ENCODE measurements around the gene TIMP2. TPM values are rescaled to one million over a fixed set of nuclear protein-coding genes. Genes with fewer than 3 reads are reported as not detected.

Gene TIMP2
- total and polyA plus RNA-seq, 2 of the 13 experiments (the other 11 are each of a cell fraction or from before 2014, with no cell fraction given): 3.8 to 8.5 TPM

DNA sequence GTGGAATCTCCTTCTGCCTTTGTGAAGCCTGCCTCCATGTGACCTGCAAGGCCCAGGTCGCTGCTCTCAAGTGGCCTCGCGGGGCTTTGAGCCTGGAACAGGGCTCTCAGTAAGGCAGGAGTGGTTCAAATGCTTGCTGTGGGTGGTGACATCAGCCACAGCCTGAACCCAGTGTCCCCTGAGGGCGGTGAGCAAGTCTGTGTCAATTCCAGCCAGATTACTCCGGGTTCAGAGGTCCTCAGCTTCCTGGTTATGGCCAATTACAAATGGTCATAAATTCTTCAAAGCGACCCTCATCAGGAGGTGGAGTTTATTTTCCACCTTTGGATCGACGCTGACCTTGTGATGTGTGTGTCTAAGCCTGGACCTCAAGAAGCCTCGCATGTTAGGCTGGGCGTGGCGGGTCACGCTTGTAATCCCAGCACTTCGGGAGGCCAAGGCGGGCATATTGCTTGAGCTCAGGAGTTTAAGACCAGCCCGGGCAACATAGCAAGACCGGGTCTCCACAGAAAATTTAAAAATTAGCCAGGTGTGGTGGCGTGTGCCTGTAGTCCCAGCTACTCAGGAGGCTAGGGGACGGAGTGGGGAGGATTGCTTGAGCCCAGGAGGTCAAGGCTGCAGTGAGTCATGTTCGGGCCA lies 37.3 kb upstream of the TIMP2 start (continued):
- peak; percentile 92 for TF ChIP-seq SKI (IDR thresholded peaks at IDR 0.05; ENCODE audit: partially characterized antibody)
- TF ChIP-seq ZBTB14 (CRISPR knock-in tag; IDR thresholded peaks at IDR 0.05): no peak
- TF ChIP-seq SRSF4 (IDR thresholded peaks at IDR 0.05; ENCODE audit: low read depth, low read length, poor library complexity, severe bottlenecking): no peak
- TF ChIP-seq, protein P1, sequence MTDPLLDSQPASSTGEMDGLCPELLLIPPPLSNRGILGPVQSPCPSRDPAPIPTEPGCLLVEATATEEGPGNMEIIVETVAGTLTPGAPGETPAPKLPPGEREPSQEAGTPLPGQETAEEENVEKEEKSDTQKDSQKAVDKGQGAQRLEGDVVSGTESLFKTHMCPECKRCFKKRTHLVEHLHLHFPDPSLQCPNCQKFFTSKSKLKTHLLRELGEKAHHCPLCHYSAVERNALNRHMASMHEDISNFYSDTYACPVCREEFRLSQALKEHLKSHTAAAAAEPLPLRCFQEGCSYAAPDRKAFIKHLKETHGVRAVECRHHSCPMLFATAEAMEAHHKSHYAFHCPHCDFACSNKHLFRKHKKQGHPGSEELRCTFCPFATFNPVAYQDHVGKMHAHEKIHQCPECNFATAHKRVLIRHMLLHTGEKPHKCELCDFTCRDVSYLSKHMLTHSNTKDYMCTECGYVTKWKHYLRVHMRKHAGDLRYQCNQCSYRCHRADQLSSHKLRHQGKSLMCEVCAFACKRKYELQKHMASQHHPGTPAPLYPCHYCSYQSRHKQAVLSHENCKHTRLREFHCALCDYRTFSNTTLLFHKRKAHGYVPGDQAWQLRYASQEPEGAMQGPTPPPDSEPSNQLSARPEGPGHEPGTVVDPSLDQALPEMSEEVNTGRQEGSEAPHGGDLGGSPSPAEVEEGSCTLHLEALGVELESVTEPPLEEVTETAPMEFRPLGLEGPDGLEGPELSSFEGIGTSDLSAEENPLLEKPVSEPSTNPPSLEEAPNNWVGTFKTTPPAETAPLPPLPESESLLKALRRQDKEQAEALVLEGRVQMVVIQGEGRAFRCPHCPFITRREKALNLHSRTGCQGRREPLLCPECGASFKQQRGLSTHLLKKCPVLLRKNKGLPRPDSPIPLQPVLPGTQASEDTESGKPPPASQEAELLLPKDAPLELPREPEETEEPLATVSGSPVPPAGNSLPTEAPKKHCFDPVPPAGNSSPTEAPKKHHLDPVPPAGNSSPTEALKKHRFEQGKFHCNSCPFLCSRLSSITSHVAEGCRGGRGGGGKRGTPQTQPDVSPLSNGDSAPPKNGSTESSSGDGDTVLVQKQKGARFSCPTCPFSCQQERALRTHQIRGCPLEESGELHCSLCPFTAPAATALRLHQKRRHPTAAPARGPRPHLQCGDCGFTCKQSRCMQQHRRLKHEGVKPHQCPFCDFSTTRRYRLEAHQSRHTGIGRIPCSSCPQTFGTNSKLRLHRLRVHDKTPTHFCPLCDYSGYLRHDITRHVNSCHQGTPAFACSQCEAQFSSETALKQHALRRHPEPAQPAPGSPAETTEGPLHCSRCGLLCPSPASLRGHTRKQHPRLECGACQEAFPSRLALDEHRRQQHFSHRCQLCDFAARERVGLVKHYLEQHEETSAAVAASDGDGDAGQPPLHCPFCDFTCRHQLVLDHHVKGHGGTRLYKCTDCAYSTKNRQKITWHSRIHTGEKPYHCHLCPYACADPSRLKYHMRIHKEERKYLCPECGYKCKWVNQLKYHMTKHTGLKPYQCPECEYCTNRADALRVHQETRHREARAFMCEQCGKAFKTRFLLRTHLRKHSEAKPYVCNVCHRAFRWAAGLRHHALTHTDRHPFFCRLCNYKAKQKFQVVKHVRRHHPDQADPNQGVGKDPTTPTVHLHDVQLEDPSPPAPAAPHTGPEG (CRISPR knock-in tag; IDR thresholded peaks at IDR 0.05): no peak
- TF ChIP-seq, protein P2, sequence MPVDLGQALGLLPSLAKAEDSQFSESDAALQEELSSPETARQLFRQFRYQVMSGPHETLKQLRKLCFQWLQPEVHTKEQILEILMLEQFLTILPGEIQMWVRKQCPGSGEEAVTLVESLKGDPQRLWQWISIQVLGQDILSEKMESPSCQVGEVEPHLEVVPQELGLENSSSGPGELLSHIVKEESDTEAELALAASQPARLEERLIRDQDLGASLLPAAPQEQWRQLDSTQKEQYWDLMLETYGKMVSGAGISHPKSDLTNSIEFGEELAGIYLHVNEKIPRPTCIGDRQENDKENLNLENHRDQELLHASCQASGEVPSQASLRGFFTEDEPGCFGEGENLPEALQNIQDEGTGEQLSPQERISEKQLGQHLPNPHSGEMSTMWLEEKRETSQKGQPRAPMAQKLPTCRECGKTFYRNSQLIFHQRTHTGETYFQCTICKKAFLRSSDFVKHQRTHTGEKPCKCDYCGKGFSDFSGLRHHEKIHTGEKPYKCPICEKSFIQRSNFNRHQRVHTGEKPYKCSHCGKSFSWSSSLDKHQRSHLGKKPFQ (CRISPR knock-in tag; IDR thresholded peaks at IDR 0.05; ENCODE audit: insufficient replicate concordance): no peak
- TF ChIP-seq, protein P3, sequence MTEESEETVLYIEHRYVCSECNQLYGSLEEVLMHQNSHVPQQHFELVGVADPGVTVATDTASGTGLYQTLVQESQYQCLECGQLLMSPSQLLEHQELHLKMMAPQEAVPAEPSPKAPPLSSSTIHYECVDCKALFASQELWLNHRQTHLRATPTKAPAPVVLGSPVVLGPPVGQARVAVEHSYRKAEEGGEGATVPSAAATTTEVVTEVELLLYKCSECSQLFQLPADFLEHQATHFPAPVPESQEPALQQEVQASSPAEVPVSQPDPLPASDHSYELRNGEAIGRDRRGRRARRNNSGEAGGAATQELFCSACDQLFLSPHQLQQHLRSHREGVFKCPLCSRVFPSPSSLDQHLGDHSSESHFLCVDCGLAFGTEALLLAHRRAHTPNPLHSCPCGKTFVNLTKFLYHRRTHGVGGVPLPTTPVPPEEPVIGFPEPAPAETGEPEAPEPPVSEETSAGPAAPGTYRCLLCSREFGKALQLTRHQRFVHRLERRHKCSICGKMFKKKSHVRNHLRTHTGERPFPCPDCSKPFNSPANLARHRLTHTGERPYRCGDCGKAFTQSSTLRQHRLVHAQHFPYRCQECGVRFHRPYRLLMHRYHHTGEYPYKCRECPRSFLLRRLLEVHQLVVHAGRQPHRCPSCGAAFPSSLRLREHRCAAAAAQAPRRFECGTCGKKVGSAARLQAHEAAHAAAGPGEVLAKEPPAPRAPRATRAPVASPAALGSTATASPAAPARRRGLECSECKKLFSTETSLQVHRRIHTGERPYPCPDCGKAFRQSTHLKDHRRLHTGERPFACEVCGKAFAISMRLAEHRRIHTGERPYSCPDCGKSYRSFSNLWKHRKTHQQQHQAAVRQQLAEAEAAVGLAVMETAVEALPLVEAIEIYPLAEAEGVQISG (CRISPR knock-in tag; IDR thresholded peaks at IDR 0.05): peak; percentile 66
- TF ChIP-seq ZBTB44 (CRISPR knock-in tag; IDR thresholded peaks at IDR 0.05): no peak
- TF ChIP-seq, protein P4, sequence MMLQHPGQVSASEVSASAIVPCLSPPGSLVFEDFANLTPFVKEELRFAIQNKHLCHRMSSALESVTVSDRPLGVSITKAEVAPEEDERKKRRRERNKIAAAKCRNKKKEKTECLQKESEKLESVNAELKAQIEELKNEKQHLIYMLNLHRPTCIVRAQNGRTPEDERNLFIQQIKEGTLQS (CRISPR knock-in tag; IDR thresholded peaks at IDR 0.05): peak; percentile 92
- peak; percentile 30; the same call in 1 of the 2 replicates for TF ChIP-seq ZBTB49 (CRISPR knock-in tag; IDR thresholded peaks at IDR 0.05; ENCODE audit: borderline replicate concordance)
